ENCODE data around the gene CPEB2. TPM values are rescaled to one million over a fixed set of nuclear protein-coding genes. Genes with fewer than 3 reads are reported as not detected.

The CPEB2 gene
- total RNA-seq, 4 donors from 2014 or later, result 16.2 to 33.4 (median 23.9) TPM

- Histone ChIP-seq H3K4me3 (no peak overlapping the region), H3K36me3 (no peaks in the 10 kb centered on the region), H3K27me3 (no peaks in the 10 kb centered on the region), H3K27ac (no peak overlapping the region), H3K4me1 (no peaks in the 10 kb centered on the region), H3K9me3 (peaks cover 0 to 10% (median 5%) of the 10 kb centered on the region in 4 donors)
- DNase-seq (ENCODE audit: low spot score in 2 of 2), result no peak
- TF ChIP-seq EP300 (IDR thresholded peaks at IDR 0.05), result no peak
- no peak for TF ChIP-seq POLR2A (IDR thresholded peaks at IDR 0.05)
- no peak for TF ChIP-seq CTCF (IDR thresholded peaks at IDR 0.05)
These were observed 24.5 kb upstream of the CPEB2 start for GRCh38 chr4:14977830-14978229.

- TF ChIP-seq POLR2A (IDR thresholded peaks at IDR 0.05) (no peak), CTCF (IDR thresholded peaks at IDR 0.05) (no peak), EP300 (IDR thresholded peaks at IDR 0.05) (no peak)
- Histone ChIP-seq H3K27me3 (no peaks in the 10 kb centered on the region), H3K4me1 (no peaks in the 10 kb centered on the region), H3K27ac (no peak overlapping the region), H3K36me3 (no peaks in the 10 kb centered on the region), H3K9me3 (no peaks in the 10 kb centered on the region), H3K4me3 (no peak overlapping the region)
- WGBS, 2 donors, result 63 to 71% methylated on average over 1 of the region's 1 CpG
- no peak for DNase-seq (ENCODE audit: low spot score in 2 of 2)
These were observed 17.8 kb upstream of the CPEB2 start for GRCh38 chr4:14984448-14984847.

- WGBS, 2 donors, result 82 to 87% methylated on average over 1 of the region's 1 CpG
- no peak for TF ChIP-seq EP300 (IDR thresholded peaks at IDR 0.05)
- TF ChIP-seq CTCF (IDR thresholded peaks at IDR 0.05), result no peak
- TF ChIP-seq POLR2A (IDR thresholded peaks at IDR 0.05), result no peak
- no peaks in the 10 kb centered on the region for H3K36me3 ChIP-seq
- no peaks in the 10 kb centered on the region for H3K27me3 ChIP-seq
- no peaks in the 10 kb centered on the region for H3K4me1 ChIP-seq
- H3K4me3 ChIP-seq, result no peak overlapping the region
- DNase-seq (ENCODE audit: low spot score in 2 of 2), result no peak
- no peak overlapping the region for H3K27ac ChIP-seq
- H3K9me3 ChIP-seq, result no peaks in the 10 kb centered on the region
These were observed 17.1 kb upstream of the CPEB2 start for GRCh38 chr4:14985161-14985560.

GRCh38 chr4:14985843-14986242, 16.4 kb upstream of the CPEB2 start:
- WGBS, 2 donors, result 97 to 100% methylated on average over 1 of the region's 1 CpG

GRCh38 chr4:14987054-14987453, 15.2 kb upstream of the CPEB2 start:
- H3K36me3 ChIP-seq, result no peaks in the 10 kb centered on the region
- H3K4me1 ChIP-seq, result no peaks in the 10 kb centered on the region
- no peak for TF ChIP-seq EP300 (IDR thresholded peaks at IDR 0.05)
- no peak for TF ChIP-seq POLR2A (IDR thresholded peaks at IDR 0.05)
- TF ChIP-seq CTCF (IDR thresholded peaks at IDR 0.05), result no peak
- no peak overlapping the region for H3K27ac ChIP-seq
- no peaks in the 10 kb centered on the region for H3K9me3 ChIP-seq
- H3K4me3 ChIP-seq, result no peak overlapping the region
- H3K27me3 ChIP-seq, result no peaks in the 10 kb centered on the region
- WGBS, 2 donors, result 54 to 57% methylated on average over 2 of the region's 2 CpGs
- no peak for DNase-seq (ENCODE audit: low spot score in 2 of 2)

More at GRCh38 chr4:14985843-14986242, 16.4 kb upstream of the CPEB2 start:
- H3K36me3 ChIP-seq, result no peaks in the 10 kb centered on the region
- no peaks in the 10 kb centered on the region for H3K4me1 ChIP-seq
- DNase-seq (ENCODE audit: low spot score in 2 of 2), result no peak
- no peak overlapping the region for H3K27ac ChIP-seq
- H3K9me3 ChIP-seq, result no peaks in the 10 kb centered on the region
- TF ChIP-seq EP300 (IDR thresholded peaks at IDR 0.05), result no peak
- TF ChIP-seq POLR2A (IDR thresholded peaks at IDR 0.05), result no peak
- no peak for TF ChIP-seq CTCF (IDR thresholded peaks at IDR 0.05)
- no peaks in the 10 kb centered on the region for H3K27me3 ChIP-seq
- H3K4me3 ChIP-seq, result no peak overlapping the region
